Choroid plexus epithelial cell (primary cell): ENCODE measurements around the gene GULP1.

ENCODE experiments used
- DNase-seq: peaks from one replicate; pipeline ENCODE4 v3.0.0-alpha.2; 2010; ENCODE audit warnings: low read depth
- H3K4me3 ChIP-seq: 2 replicates; pipeline ENCODE4 v1.5.1; 2011; ENCODE audit warnings: low read depth, mild to moderate bottlenecking, control low read depth, low read length, moderate library complexity
- CTCF ChIP-seq: conservative IDR thresholded peaks from 2 replicates; pipeline ENCODE4 v1.5.1; 2011; ENCODE audit warnings: low read depth, mild to moderate bottlenecking, control low read depth, inconsistent platforms, low read length, moderate library complexity

GULP1 gene

GRCh38 chr2:188265315-188265714, 26.4 kb upstream of the GULP1 start:
- TF ChIP-seq CTCF, result no peak
- H3K4me3 ChIP-seq, result no peak overlapping the region

GRCh38 chr2:188267776-188268175, 23.9 kb upstream of the GULP1 start:
- no peak overlapping the region for H3K4me3 ChIP-seq
- no peak for TF ChIP-seq CTCF
- DNase-seq, result no peak

More at GRCh38 chr2:188265315-188265714, 26.4 kb upstream of the GULP1 start:
- DNase-seq, result no peak

GRCh38 chr2:188269004-188269403, 22.7 kb upstream of the GULP1 start:
- H3K4me3 ChIP-seq, result no peak overlapping the region
- DNase-seq, result no peak
- no peak for TF ChIP-seq CTCF

GRCh38 chr2:188272121-188272520, 19.6 kb upstream of the GULP1 start:
- H3K4me3 ChIP-seq, result no peak overlapping the region
- peak; percentile 5 for DNase-seq
- TF ChIP-seq CTCF, result no peak

GRCh38 chr2:188274274-188274673, 17.4 kb upstream of the GULP1 start:
- DNase-seq, result no peak
- TF ChIP-seq CTCF, result no peak
- H3K4me3 ChIP-seq, result no peak overlapping the region

GRCh38 chr2:188276255-188276654, 15.4 kb upstream of the GULP1 start:
- TF ChIP-seq CTCF, result no peak
- H3K4me3 ChIP-seq, result no peak overlapping the region
- DNase-seq, result no peak

GRCh38 chr2:188277786-188278185, 13.9 kb upstream of the GULP1 start:
- no peak for TF ChIP-seq CTCF
- no peak for DNase-seq
- H3K4me3 ChIP-seq, result no peak overlapping the region
